Suprapubic skin (tissue), 4 donors: Measurements from ENCODE around the gene NCK1.
"Not testable (repeated sequence)": the region's sequence is repeated elsewhere in the genome, so short reads cannot be mapped to it uniquely, and the experiment has no call there.

Experiments used
- CTCF ChIP-seq, 2 donors: fragments of 200-600 bp in 1 of 2; fragments of 450-650 bp in 1 of 2; sonication (generic) in 1 of 2; IDR thresholded peaks; one replicate each; pipeline ENCODE4 v1.5.1; 2016 to 2019; ENCODE audit warnings: antibody characterized with exemption in 2 of 2, mild to moderate bottlenecking in 1 of 2, moderate library complexity in 1 of 2
- EP300 ChIP-seq: sonication (generic); formaldehyde crosslinking; IDR thresholded peaks from one replicate; pipeline ENCODE4 v1.6.1; 2017; ENCODE audit warnings: antibody characterized with exemption
- POLR2A ChIP-seq, 2 donors: fragments of 450-650 bp; IDR thresholded peaks; one replicate each; pipeline ENCODE4 v1.6.1; 2017; ENCODE audit warnings: antibody characterized with exemption in 2 of 2, mild to moderate bottlenecking in 2 of 2, moderate library complexity in 2 of 2
- POLR2AphosphoS5 ChIP-seq, 3 donors: sonication (generic); formaldehyde crosslinking; IDR thresholded peaks; one replicate each; pipeline ENCODE4 v1.6.1; 2017; ENCODE audit warnings: antibody characterized with exemption in 3 of 3

- not testable (repeated sequence) for TF ChIP-seq POLR2A (IDR thresholded peaks at IDR 0.05); CTCF (IDR thresholded peaks at IDR 0.05); POLR2AphosphoS5 (IDR thresholded peaks at IDR 0.05); EP300
Measured at GRCh38 chr3:136897171-136897570, 35.2 kb downstream of the NCK1 start.
